ENCODE measurements around the gene SYT17.

DNA sequence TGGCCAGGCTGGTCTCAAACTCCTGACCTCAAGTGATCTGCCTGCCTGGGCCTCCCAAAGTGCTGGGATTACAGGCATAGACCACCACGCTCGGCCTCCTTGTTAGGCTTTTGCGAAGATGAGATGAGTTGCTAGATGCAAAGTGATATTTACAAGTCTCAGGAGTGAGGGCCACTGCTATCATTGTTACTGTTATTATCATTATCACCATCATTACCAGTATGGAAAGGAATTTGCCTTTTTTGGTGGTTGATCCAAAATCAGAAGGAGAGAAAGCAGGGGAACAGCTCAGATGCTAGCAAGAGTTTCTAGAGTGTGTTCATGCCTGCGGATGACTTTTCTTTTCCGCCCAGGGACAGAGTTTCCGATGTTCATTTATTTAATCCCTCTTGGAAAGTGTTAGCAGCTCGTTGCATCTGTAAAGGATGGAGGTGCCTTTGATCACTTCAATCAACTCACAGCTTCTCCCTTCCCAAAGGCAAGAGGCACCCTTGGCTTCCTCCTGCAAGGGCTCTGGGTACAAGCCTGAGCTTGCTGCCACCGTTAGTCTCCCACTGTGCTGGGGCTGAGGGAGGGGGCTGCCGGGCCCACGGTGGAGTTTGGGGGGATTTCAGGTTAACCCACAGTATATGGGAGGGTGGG, 32.7 kb upstream of the SYT17 start:
- TF ChIP-seq, protein P1, sequence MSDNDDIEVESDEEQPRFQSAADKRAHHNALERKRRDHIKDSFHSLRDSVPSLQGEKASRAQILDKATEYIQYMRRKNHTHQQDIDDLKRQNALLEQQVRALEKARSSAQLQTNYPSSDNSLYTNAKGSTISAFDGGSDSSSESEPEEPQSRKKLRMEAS (IDR thresholded peaks at IDR 0.05; ENCODE audit: low read depth, low read length): no peak
- TF ChIP-seq CTCF (IDR thresholded peaks at IDR 0.05; ENCODE audit: low read depth, low read length): no peak

All from NB4 (cell line).